GM12878 (cell line): ENCODE data around the gene ANKRD33B. TPM values are rescaled to one million over a fixed set of nuclear protein-coding genes. Genes with fewer than 3 reads are reported as not detected.

Experiments used
- ASH2L ChIP-seq: fragments of 300-600, 200-600 bp; sonication (generic); IDR thresholded peaks from 2 replicates; pipeline ENCODE4 v1.6.1; 2017; ENCODE audit warnings: low read depth, mild to moderate bottlenecking, borderline replicate concordance
- ATF7 ChIP-seq: fragments of 450-650 bp; IDR thresholded peaks from 2 replicates; pipeline ENCODE4 v1.6.1; 2016; ENCODE audit warnings: low read depth, mild to moderate bottlenecking
- CBFB ChIP-seq: IDR thresholded peaks from 2 replicates; pipeline ENCODE4 v1.6.1; 2016; ENCODE audit warnings: antibody characterized with exemption, low read depth
- DPF2 ChIP-seq: fragments of 450-650 bp; IDR thresholded peaks from 2 replicates; pipeline ENCODE4 v1.6.1; 2017; ENCODE audit warnings: mild to moderate bottlenecking
- ELK1 ChIP-seq: IDR thresholded peaks from 2 replicates; pipeline ENCODE4 v1.6.1; 2012; ENCODE audit warnings: low read depth, low read length, improper control_type of control experiment
- FOXM1 ChIP-seq: IDR thresholded peaks from 2 replicates; pipeline ENCODE4 v1.6.1; 2012; ENCODE audit warnings: low read depth, mild to moderate bottlenecking, inconsistent platforms, low read length, moderate library complexity
- HDAC6 ChIP-seq: fragments of 200-600 bp; sonication (generic); IDR thresholded peaks from one replicate; pipeline ENCODE4 v1.8.0; 2017; ENCODE audit warnings: antibody characterized with exemption; ENCODE audit not compliant: unreplicated experiment
- IRF4 ChIP-seq: IDR thresholded peaks from 2 replicates; pipeline ENCODE4 v1.6.1; 2011; ENCODE audit warnings: low read depth, low read length
- JUNB ChIP-seq: IDR thresholded peaks from 2 replicates; pipeline ENCODE4 v1.6.1; 2016; ENCODE audit warnings: antibody characterized with exemption, mild to moderate bottlenecking
- JUND ChIP-seq: IDR thresholded peaks from 2 replicates; pipeline ENCODE4 v1.6.1; 2012; ENCODE audit warnings: low read depth, mild to moderate bottlenecking, low read length, improper control_type of control experiment, moderate library complexity
- MLLT1 ChIP-seq: fragments of 450-650 bp; IDR thresholded peaks from 2 replicates; pipeline ENCODE4 v1.6.1; 2016; ENCODE audit warnings: mild to moderate bottlenecking
- MTA3 ChIP-seq: IDR thresholded peaks from 2 replicates; pipeline ENCODE4 v1.6.1; 2012; ENCODE audit warnings: low read length, inconsistent platforms, borderline replicate concordance
- NBN ChIP-seq: fragments of 450-650 bp; IDR thresholded peaks from 2 replicates; pipeline ENCODE4 v1.6.1; 2016
- NFIC ChIP-seq: IDR thresholded peaks from 2 replicates; pipeline ENCODE4 v1.6.1; 2012; ENCODE audit warnings: low read depth, mild to moderate bottlenecking, inconsistent platforms, low read length, moderate library complexity
- NFYA ChIP-seq: IDR thresholded peaks from 2 replicates; pipeline ENCODE4 v1.6.1; 2011; ENCODE audit warnings: low read depth, mild to moderate bottlenecking, low read length, improper control_type of control experiment, borderline replicate concordance
- NRF1 ChIP-seq: conservative IDR thresholded peaks from 2 replicates; pipeline ENCODE4 v1.6.1; 2011; ENCODE audit warnings: mild to moderate bottlenecking, low read depth, low read length, improper control_type of control experiment
- PBX3 ChIP-seq: IDR thresholded peaks from 2 replicates; pipeline ENCODE4 v1.6.1; 2011; ENCODE audit warnings: mild to moderate bottlenecking, low read depth, low read length, moderate library complexity; ENCODE audit not compliant: insufficient replicate concordance
- POLR2A ChIP-seq: IDR thresholded peaks from 2 replicates; pipeline ENCODE4 v1.6.1; 2011; ENCODE audit warnings: low read depth, mild to moderate bottlenecking, low read length
- POU2F2 ChIP-seq: IDR thresholded peaks from 3 replicates; pipeline ENCODE4 v1.6.1; 2011; ENCODE audit warnings: low read depth, mild to moderate bottlenecking, low read length, borderline replicate concordance
- RB1 ChIP-seq: fragments of 450-650 bp; formaldehyde crosslinking; IDR thresholded peaks from 2 replicates; pipeline ENCODE4 v1.6.1; 2017; ENCODE audit warnings: mild to moderate bottlenecking, borderline replicate concordance
- RUNX3 ChIP-seq: IDR thresholded peaks from 2 replicates; pipeline ENCODE4 v1.6.1; 2012; ENCODE audit warnings: low read length, inconsistent platforms
- SMAD5 ChIP-seq: IDR thresholded peaks from 2 replicates; pipeline ENCODE4 v1.6.1; 2016; ENCODE audit warnings: antibody characterized with exemption, low read depth
- SMC3 ChIP-seq: IDR thresholded peaks from 2 replicates; pipeline ENCODE4 v1.6.1; 2011; ENCODE audit warnings: low read length, improper control_type of control experiment, borderline replicate concordance
- USF2 ChIP-seq: IDR thresholded peaks from 2 replicates; pipeline ENCODE4 v1.6.1; 2011; ENCODE audit warnings: low read depth, low read length, improper control_type of control experiment, borderline replicate concordance
- polyA plus RNA-seq, 11 experiments: library from polyadenylated mRNA; depleted of rRNA in 4 of 11; unstranded in 6 of 11; stranded (reverse) in 5 of 11; fragments of >200 nt; fragmentation: Nextera tagmentation in 4 of 11; fragmentation: Illumina TruSeq in 1 of 11; extraction: Ambion mirVana in 4 of 11; extraction: Trizol in 1 of 11; gene quantifications; 1 replicate in 1 of 11; 2 replicates in 10 of 11; pipeline versions ENCODE4 v1.2.1 to v1.2.3, GENCODE V29; 2011 to 2016; ENCODE audit warnings: inconsistent platforms in 2 of 11, missing spikeins in 2 of 11, low read depth in 1 of 11
- total RNA-seq, 4 experiments: library from RNA; depleted of rRNA in 3 of 4; stranded (reverse); fragments of >200 nt in 3 of 4; fragmentation: Illumina TruSeq in 1 of 4; extraction: Trizol in 1 of 4; gene quantifications; 2 replicates each; pipeline versions ENCODE4 v1.2.1 to v1.2.3, GENCODE V29; 2013 to 2021

The ANKRD33B gene
- total and polyA plus RNA-seq, 10 of the 15 experiments (the other 5 are each of a cell fraction or from before 2014, with no cell fraction given) = 4.9 to 61.6 (median 15.6) TPM

- TF ChIP-seq MLLT1 = 0 out of 2 replicates have a peak, but pooled peaks have one; percentile 58
- TF ChIP-seq NBN = 0 out of 2 replicates have a peak, but pooled peaks have one; percentile 47
- TF ChIP-seq NRF1 = no peak
- no peak for TF ChIP-seq FOXM1
- TF ChIP-seq POLR2A = no peak; the same call in 1 of the 2 replicates
- TF ChIP-seq JUNB = peak; percentile 70
- TF ChIP-seq IRF4 = peak; percentile 70; the same call in 1 of the 2 replicates
- TF ChIP-seq CBFB = peak; percentile 74; the same call in 1 of the 2 replicates
- TF ChIP-seq SMC3 = no peak
- no peak for TF ChIP-seq SMAD5
- TF ChIP-seq RB1 = no peak
- TF ChIP-seq NFYA = no peak
- peak; percentile 30; the same call in 1 of the 3 replicates for TF ChIP-seq POU2F2
- TF ChIP-seq HDAC6 = no peak
- TF ChIP-seq ATF7 = 0 out of 2 replicates have a peak, but pooled peaks have one; percentile 19
- TF ChIP-seq NFIC = 0 out of 2 replicates have a peak, but pooled peaks have one; percentile 36
- TF ChIP-seq MTA3 = 0 out of 2 replicates have a peak, but pooled peaks have one; percentile 76
- TF ChIP-seq ELK1 = no peak
- TF ChIP-seq JUND = peak; percentile 45; the same call in 1 of the 2 replicates
- peak; percentile 93 for TF ChIP-seq DPF2
- TF ChIP-seq RUNX3 = peak; percentile 94
- no peak for TF ChIP-seq USF2
- no peak for TF ChIP-seq ASH2L
- no peak for TF ChIP-seq PBX3
These were observed 3.3 kb downstream of the ANKRD33B start (continued) for GRCh38 chr5:10567121-10567591.
